HG03342 (cell line): ENCODE measurements around the gene TTYH3.
A peak's percentile ranks its signal among the peaks of the same experiment; 100 is the strongest.

Experiments
- ATAC-seq: cut with Tn5 transposase; IDR thresholded peaks from one replicate; pipeline ENCODE4 v1.9.1; 2021; ENCODE audit warnings: mild to moderate bottlenecking, moderate library complexity; ENCODE audit not compliant: unreplicated experiment

Gene TTYH3

GRCh38 chr7:2701832-2702593, 70.2 kb downstream of the TTYH3 start:
- ATAC-seq = no peak

DNA sequence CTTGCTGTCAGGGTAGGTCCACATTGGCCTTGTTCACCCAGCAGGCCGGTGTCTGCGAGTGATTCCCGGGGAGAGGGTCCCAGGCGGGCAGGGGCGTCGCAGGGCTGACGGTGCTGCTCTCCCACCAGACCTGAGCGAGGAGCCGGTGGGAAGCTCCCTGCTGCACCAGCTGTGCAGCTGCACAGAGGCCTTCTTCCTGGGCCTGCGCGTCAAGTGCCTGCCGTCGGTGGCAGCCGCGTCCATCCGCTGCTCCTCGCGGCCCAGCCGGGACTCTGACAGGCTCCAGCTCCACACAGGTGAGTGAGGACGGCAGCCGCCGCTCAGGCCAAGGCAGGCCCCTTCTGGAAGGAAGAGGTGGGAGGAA, 70.8 kb downstream of the TTYH3 start:
- ATAC-seq = no peak

GRCh38 chr7:2705371-2706096, 73.7 kb downstream of the TTYH3 start:
- ATAC-seq = no peak

- no peak for ATAC-seq
Measured at GRCh38 chr7:2706685-2707126, 74.9 kb downstream of the TTYH3 start.

GRCh38 chr7:2707481-2707880, 75.7 kb downstream of the TTYH3 start:
- ATAC-seq = no peak

GRCh38 chr7:2708041-2708440, 76.3 kb downstream of the TTYH3 start:
- no peak for ATAC-seq

GRCh38 chr7:2708547-2709310, 76.9 kb downstream of the TTYH3 start:
- ATAC-seq = no peak

DNA sequence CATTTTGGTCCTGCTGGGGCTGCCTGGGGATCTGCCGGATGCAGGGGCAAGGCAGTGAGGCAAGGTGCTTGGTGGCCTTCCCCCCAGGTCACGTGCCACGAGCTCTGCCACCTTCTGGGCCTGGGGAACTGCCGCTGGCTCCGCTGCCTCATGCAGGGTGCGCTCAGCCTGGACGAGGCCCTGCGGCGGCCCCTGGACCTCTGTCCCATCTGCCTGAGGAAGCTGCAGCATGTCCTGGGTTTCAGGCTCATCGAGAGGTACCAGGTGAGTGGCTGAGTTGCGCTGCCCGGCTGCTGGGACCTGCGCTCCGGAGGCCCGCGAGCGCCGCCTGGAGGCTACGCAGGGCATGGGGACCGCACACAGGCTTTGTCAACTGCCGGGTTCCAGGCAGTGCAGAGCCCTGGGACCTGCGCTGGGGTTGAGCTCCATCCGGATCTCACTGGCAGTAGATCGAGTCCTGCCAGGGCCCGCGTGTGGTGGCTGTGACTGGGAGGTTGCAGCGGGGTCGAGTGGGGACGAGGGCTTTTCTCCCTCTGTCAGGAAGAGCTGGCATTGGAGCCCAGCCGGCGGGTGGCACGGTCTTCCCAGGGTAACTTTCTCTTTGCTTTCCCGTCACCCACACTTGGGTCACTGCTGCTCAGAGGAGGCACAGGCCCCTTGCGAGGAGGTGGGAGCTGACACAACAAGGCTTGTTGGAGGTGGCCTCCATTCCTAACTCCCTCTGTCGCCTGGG, 77.9 kb downstream of the TTYH3 start:
- peak; percentile 83 for ATAC-seq

DNA sequence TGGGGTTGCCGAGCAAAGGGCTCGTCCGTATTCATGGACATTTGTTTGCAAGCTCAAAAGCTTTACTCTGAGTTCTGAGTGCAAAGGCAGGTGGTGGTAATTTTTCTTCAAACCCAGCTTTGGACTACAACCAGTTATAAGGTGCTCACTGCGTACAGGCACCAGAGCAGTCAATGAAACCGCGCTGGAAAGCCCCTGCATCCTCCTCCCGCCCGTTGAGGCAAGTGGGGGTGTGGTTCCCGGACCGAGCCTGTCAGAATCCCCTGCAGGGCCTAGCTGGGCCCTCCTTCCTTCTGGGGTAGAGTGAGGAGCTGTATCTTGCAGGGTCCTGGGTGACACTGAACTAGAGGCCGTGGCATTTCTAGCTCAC, 78.5 kb downstream of the TTYH3 start:
- ATAC-seq = peak; percentile 54

DNA sequence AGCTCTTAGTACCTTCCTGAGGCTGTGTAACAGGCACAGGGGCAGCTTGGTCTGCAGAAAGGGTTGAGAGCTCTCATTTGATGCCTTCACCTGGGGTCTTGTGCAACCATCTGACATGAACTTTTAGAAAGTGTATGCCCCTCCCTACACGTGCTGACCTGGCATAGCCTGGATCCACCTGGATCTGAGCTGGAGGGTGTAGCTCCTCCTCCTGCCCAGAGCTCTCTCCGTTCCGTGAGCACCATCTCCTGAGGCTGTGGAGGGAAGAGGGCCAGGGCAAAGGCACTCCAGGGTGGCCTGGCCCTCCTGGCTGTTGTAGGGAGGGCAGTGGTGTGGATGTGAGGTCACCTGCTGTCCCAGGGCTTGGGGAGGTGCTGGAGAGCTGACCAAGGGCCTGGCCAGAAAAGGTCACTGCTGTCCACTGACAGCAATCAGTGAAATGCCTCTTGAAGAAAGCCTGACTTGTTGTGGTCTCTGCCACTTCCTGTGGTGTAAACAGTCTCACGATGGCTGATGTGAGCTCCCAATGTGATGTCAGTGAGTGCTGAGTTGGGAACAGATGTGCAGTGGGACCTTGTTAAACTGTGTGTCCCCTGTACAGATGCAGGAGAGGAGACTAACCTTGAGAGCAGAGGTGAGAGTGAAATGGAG, 79.2 kb downstream of the TTYH3 start:
- ATAC-seq = no peak

DNA sequence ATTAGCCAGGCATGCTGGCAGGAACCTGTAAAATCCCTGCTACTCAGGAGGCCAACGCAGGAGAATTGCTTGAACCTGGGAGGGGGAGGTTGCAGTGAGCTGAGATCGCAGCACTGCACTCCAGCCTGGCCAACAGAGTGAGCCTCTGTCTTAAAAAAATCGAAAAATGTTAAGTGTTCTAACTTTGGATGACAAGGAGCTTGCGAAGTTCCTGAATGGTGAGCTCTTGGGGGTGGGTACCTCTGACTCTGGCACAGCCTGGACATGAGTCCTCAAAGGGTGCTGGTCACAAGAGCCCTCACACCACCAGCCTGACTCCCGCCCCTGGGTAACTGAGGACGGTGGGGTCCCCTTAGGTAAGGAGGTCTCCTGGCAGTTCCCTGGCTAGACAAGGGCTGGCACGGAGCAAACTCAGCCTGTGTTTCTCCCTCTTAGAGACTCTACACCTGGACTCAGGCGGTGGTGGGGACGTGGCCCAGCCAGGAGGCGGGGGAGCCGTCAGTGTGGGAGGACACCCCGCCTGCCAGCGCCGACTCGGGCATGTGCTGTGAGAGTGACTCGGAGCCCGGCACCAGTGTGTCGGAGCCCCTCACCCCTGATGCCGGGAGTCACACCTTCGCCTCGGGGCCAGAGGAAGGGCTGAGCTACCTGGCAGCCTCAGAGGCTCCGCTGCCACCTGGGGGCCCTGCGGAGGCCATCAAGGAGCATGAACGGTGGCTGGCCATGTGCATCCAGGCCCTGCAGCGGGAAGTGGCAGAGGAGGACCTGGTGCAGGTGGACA, 80.3 kb downstream of the TTYH3 start:
- no peak for ATAC-seq

DNA sequence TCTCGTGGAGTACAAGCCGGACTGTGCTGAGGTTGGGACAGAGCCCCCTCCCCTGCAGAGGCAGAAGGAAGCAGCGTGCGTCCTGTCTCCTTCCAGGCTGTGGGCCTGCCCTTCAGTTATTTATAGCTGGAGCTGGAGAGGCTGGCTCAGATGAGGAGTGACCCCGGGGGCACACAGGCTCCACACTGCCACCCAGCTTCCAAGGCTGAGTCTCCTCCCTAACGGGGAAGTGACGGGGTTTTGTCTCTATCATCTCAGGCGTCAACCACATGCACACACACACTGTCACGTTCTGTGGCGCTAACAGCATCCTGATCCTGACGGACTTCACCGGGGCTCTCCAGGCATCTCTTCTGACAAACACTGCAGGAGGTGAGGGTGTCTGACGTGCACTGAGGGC, 81.6 kb downstream of the TTYH3 start:
- ATAC-seq = no peak

DNA sequence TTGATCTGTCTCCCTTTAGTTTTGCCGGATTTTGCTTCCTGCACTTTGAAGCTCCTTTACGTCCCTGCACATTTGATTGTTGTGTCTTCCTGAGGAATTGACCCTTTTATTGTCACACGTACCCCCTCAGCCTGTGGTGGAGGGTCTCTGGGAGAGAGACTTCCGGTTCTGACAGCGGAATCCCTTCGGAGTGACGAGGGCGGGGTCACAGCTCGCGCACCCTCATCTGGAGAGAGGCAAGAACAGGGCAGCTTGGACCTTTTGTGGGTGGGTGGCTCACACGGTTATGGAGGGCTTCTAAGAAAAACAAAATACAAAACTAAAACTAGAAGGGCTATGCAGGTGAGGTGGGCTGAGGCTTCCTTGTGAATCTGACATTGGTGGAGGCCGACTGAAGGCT, 82.2 kb downstream of the TTYH3 start:
- no peak for ATAC-seq
